Ishikawa (cell line): ENCODE data around the gene ANKRD16.

Source experiments
- CEBPB ChIP-seq: IDR thresholded peaks from 2 replicates; pipeline ENCODE4 v1.6.1; 2012
- FOXM1 ChIP-seq: IDR thresholded peaks from 2 replicates; pipeline ENCODE4 v1.6.1; 2012; ENCODE audit warnings: low read depth, borderline replicate concordance
- MAX ChIP-seq: IDR thresholded peaks from 2 replicates; pipeline ENCODE4 v1.6.1; 2012
- REST ChIP-seq: IDR thresholded peaks from 2 replicates; pipeline ENCODE4 v1.6.1; 2012; ENCODE audit warnings: low read depth, mild to moderate bottlenecking
- TAF1 ChIP-seq: IDR thresholded peaks from 2 replicates; pipeline ENCODE4 v1.6.1; 2012; ENCODE audit warnings: low read depth, mild to moderate bottlenecking

GRCh38 chr10:5888351-5888750 is 1.3 kb downstream of the ANKRD16 start:
- TF ChIP-seq MAX (no peak), FOXM1 (no peak), REST (no peak), TAF1 (no peak), CEBPB (no peak)
